Prostate gland (tissue), 2 donors: ENCODE results near the gene TRAF1. TPM values are rescaled to one million over a fixed set of nuclear protein-coding genes. Genes with fewer than 3 reads are reported as not detected.

Experiments used
- DNase-seq: peaks from one replicate; pipeline ENCODE4 v3.0.0-alpha.2; 2019; ENCODE audit warnings: low spot score
- H3K27ac ChIP-seq, 2 donors: fragments of 200-600 bp; sonication (generic); 2 replicates each; pipeline ENCODE4 v1.5.1; 2017 to 2019
- H3K27me3 ChIP-seq: fragments of 200-600 bp; sonication (generic); replicated peaks from 2 replicates; pipeline ENCODE4 v1.5.1; 2019; ENCODE audit not compliant: insufficient read depth
- H3K36me3 ChIP-seq, 2 donors: fragments of 200-600 bp; sonication (generic); 1 replicate in 1 of 2; 2 replicates in 1 of 2; pipeline versions ENCODE4 v1.5.1 to v1.8.1; 2017 to 2019
- H3K4me1 ChIP-seq: fragments of 200-600 bp; sonication (generic); replicated peaks from 2 replicates; pipeline ENCODE4 v1.5.1; 2019
- H3K4me3 ChIP-seq, 2 donors: fragments of 200-600 bp; sonication (generic); 2 replicates each; pipeline ENCODE4 v1.5.1; 2017 to 2019
- H3K9me3 ChIP-seq: fragments of 200-600 bp; sonication (generic); 2 replicates; pipeline ENCODE4 v1.5.1; 2017
- POLR2A ChIP-seq: fragments of 450-650 bp; IDR thresholded peaks from one replicate; pipeline ENCODE4 v1.6.1; 2016; ENCODE audit warnings: antibody characterized with exemption, mild to moderate bottlenecking
- POLR2AphosphoS5 ChIP-seq: sonication (generic); formaldehyde crosslinking; IDR thresholded peaks from one replicate; pipeline ENCODE4 v1.6.1; 2017; ENCODE audit warnings: antibody characterized with exemption
- WGBS: methylation state at CpG from one replicate; pipeline ENCODE4 v1.1.5; 2018; 5-methylcytosine and 5-hydroxymethylcytosine counted together
- intact Hi-C: fragments of 100-400 bp; cut with DNase I; formaldehyde crosslinking; loops from one replicate; pipeline ENCODE4 v1.14.2; 2022
- total RNA-seq, 2 donors: library from RNA; depleted of rRNA; stranded (reverse); fragments of >200 nt; gene quantifications; one replicate each; pipeline ENCODE4 v1.1.0, GENCODE V29; 2016
- TF ChIP-seq, protein P1 (sequence below), 4 experiments: fragments of 200-600 bp in 2 of 4; fragments of 450-650 bp in 2 of 4; sonication (generic) in 2 of 4; IDR thresholded peaks; 1 replicate in 3 of 4; 2 replicates in 1 of 4; pipeline ENCODE4 v1.5.1; 2016 to 2019; ENCODE audit warnings: antibody characterized with exemption in 4 of 4, mild to moderate bottlenecking in 2 of 4, moderate library complexity in 2 of 4

Gene TRAF1
- total RNA-seq, 2 donors from 2014 or later: 3.1 to 6.9 TPM

DNA sequence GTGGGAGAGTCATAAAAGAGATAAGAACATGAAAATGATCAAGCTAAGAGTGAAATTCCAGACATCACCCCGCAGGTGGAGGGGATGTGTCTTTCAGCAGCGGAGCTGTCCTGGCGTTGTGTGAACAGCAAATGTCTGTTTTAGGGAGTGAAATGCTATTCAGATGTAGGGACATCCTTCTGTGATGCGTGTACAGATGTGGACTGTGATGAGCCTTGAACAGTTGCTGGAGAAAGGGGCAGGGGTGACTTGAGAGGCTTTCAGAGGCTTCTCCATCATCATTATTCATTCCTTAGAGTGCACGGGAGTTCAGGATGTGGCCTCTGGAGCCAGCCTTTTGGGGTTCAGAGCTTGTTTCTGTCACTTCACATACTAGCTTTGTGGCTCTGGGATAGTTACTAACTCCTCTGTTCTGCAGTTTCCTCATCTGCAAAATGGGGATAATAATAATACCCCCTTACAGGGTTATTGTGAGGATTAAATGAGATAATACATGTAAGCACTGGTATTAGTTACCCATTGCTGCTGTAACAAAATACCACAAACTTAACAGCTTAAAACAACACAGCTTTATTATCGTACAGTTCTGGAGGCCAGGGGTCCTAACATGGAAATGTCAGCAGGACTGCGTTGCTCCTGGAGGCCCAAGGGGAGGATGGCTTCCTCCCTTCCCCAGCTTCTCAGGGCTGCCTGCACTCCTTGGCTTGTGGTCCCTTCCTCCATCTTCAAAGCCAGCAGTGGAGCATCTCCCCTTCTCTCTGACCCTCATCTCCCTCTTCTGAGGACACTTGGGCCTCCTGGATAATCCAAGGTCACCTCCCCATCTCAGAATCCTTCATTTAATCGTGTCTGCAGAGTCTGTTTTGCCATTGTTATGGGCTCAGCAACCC, 9.4 kb downstream of the TRAF1 start:
- DNase-seq: no peak

DNA sequence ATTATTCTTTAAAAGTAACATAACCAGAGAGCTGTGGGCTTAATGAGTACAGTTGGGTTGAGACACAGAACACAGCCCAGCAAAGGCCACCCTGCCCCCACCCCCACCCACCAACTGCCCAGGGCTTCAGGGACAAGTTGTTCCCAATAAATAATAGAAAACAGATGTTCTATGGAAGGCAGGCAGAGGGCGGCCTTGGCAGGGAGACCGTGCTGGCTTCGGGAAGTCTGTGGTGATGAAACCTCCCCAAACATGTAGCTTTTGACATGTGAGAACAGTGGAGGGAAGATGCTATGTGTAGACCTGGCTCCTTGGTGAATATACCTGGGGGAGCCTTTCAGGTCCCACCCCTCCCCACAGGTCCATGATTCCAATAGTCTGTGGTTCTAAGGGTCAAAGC, 10.0 kb downstream of the TRAF1 start:
- H3K4me3 ChIP-seq: no peak overlapping the region
- H3K36me3 ChIP-seq: no peaks in the 10 kb centered on the region
- no peaks in the 10 kb centered on the region for H3K9me3 ChIP-seq
- intact Hi-C loops: loop anchor here (2.0 kb wide), 1 partner anchor 26 kb away; no protein-coding TSS in a partner anchor
- H3K27me3 ChIP-seq: no peaks in the 10 kb centered on the region
- WGBS: 2% methylated on average over 3 of the region's 3 CpGs
- no peaks in the 10 kb centered on the region for H3K4me1 ChIP-seq
- peak; percentile 88 for TF ChIP-seq POLR2AphosphoS5
- TF ChIP-seq, protein P1, sequence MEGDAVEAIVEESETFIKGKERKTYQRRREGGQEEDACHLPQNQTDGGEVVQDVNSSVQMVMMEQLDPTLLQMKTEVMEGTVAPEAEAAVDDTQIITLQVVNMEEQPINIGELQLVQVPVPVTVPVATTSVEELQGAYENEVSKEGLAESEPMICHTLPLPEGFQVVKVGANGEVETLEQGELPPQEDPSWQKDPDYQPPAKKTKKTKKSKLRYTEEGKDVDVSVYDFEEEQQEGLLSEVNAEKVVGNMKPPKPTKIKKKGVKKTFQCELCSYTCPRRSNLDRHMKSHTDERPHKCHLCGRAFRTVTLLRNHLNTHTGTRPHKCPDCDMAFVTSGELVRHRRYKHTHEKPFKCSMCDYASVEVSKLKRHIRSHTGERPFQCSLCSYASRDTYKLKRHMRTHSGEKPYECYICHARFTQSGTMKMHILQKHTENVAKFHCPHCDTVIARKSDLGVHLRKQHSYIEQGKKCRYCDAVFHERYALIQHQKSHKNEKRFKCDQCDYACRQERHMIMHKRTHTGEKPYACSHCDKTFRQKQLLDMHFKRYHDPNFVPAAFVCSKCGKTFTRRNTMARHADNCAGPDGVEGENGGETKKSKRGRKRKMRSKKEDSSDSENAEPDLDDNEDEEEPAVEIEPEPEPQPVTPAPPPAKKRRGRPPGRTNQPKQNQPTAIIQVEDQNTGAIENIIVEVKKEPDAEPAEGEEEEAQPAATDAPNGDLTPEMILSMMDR (IDR thresholded peaks at IDR 0.05): peak in 3 of 4 experiments; percentile 31 to 56 (median 33)
- TF ChIP-seq POLR2A: no peak
- peak; percentile 87 for DNase-seq
- peak overlapping the region; percentile 50 to 75 for H3K27ac ChIP-seq

More for the DNA sequence above, 9.4 kb downstream of the TRAF1 start:
- Histone ChIP-seq H3K27ac (peak overlapping the region; percentile 50 to 75), H3K4me3 (no peak overlapping the region), H3K27me3 (no peaks in the 10 kb centered on the region), H3K4me1 (no peaks in the 10 kb centered on the region), H3K36me3 (no peaks in the 10 kb centered on the region), H3K9me3 (no peaks in the 10 kb centered on the region)
- intact Hi-C loops: loop anchor here (2.0 kb wide), 1 partner anchor 26 kb away; no protein-coding TSS in a partner anchor
- TF ChIP-seq POLR2A (no peak), POLR2AphosphoS5 (no peak)
- TF ChIP-seq, protein P1 (IDR thresholded peaks at IDR 0.05): no peak
- WGBS: 82% methylated on average over 8 of the region's 8 CpGs

DNA sequence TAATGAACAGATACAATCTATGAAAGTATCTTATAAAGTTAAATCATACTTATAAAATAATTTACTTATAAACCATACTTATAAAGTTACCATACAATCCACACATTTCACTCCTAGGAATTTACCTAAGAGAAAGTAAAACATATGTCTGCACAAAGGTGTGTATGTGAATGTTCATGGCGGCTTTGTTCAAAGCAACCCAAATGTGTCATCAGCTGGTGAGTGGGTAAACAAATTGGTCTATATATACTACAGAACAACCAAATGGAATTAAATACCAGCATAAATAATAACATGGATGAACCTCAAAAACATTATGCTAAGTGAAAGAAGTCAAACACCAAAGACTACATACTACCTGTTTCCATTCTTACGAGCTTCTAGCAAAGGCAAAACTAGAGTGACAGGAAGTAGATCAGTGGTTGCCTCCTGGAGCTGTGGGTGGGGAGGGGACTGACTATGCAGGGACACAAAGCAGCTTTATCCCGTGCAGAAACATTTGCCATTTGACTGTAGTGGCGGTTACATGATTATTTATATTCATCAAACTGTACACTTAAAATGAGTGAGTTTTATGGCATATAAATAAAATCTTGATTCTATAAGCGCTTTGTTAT, 10.6 kb downstream of the TRAF1 start:
- Histone ChIP-seq H3K36me3 (no peaks in the 10 kb centered on the region), H3K27ac (peak overlapping the region; percentile 50 to 75), H3K4me3 (no peak overlapping the region), H3K9me3 (no peaks in the 10 kb centered on the region), H3K4me1 (no peaks in the 10 kb centered on the region), H3K27me3 (no peaks in the 10 kb centered on the region)
- DNase-seq: peak; percentile 26
- TF ChIP-seq, protein P1 (IDR thresholded peaks at IDR 0.05): no peak
- TF ChIP-seq POLR2A (no peak), POLR2AphosphoS5 (no peak)
- WGBS: 50% methylated on average over 5 of the region's 5 CpGs
- intact Hi-C loops: loop anchor here (2.0 kb wide), 1 partner anchor 25 kb away; no protein-coding TSS in a partner anchor

DNA sequence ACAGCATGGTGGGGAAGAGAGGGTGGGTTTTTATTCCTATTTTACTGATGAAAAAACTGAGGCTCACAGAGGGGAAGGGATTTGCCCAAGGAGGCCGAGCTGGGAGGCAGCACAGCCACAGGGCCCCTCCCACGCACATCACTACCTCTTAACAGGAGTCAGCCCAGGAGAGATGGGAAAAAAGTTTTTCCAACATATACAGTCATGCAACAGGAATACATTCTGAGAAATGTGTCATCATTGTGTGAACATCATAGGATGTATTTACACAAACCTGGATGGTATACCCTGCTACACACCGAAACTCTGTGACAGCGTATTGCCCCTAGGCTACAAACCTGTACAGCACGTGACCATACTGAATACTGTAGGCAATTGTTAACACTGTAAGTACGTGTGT, 11.6 kb downstream of the TRAF1 start:
- H3K4me1 ChIP-seq: no peaks in the 10 kb centered on the region
- no peak for DNase-seq
- no peaks in the 10 kb centered on the region for H3K9me3 ChIP-seq
- TF ChIP-seq, protein P1 (IDR thresholded peaks at IDR 0.05): no peak
- no peak for TF ChIP-seq POLR2AphosphoS5
- no peak for TF ChIP-seq POLR2A
- H3K27ac ChIP-seq: no peak overlapping the region
- intact Hi-C loops: no loop called here
- H3K4me3 ChIP-seq: no peak overlapping the region
- 93% methylated on average over 6 of the region's 6 CpGs for WGBS
- H3K27me3 ChIP-seq: no peaks in the 10 kb centered on the region
- no peaks in the 10 kb centered on the region for H3K36me3 ChIP-seq
